Vagina (tissue), 2 donors: ENCODE results near the gene ANOS1.

Experiments
- POLR2AphosphoS5 ChIP-seq, 2 donors: sonication (generic); formaldehyde crosslinking; IDR thresholded peaks; one replicate each; pipeline ENCODE4 v1.9.0; 2017; ENCODE audit warnings: antibody characterized with exemption in 2 of 2, mild to moderate bottlenecking in 2 of 2, low read depth in 1 of 2; ENCODE audit not compliant: insufficient read depth in 1 of 2
- TF ChIP-seq, protein P1 (sequence below), 3 experiments: fragments of 450-650 bp in 2 of 3; fragments of 200-600 bp in 1 of 3; sonication (generic) in 1 of 3; IDR thresholded peaks; one replicate each; pipeline ENCODE4 v1.5.1; 2017 to 2019; ENCODE audit warnings: antibody characterized with exemption in 3 of 3, mild to moderate bottlenecking in 2 of 3, moderate library complexity in 2 of 3

- TF ChIP-seq POLR2AphosphoS5 (IDR thresholded peaks at IDR 0.05; ENCODE audit: insufficient read depth in 1 of 2, low read depth in 1 of 2) = no peak
- TF ChIP-seq, protein P1, sequence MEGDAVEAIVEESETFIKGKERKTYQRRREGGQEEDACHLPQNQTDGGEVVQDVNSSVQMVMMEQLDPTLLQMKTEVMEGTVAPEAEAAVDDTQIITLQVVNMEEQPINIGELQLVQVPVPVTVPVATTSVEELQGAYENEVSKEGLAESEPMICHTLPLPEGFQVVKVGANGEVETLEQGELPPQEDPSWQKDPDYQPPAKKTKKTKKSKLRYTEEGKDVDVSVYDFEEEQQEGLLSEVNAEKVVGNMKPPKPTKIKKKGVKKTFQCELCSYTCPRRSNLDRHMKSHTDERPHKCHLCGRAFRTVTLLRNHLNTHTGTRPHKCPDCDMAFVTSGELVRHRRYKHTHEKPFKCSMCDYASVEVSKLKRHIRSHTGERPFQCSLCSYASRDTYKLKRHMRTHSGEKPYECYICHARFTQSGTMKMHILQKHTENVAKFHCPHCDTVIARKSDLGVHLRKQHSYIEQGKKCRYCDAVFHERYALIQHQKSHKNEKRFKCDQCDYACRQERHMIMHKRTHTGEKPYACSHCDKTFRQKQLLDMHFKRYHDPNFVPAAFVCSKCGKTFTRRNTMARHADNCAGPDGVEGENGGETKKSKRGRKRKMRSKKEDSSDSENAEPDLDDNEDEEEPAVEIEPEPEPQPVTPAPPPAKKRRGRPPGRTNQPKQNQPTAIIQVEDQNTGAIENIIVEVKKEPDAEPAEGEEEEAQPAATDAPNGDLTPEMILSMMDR (IDR thresholded peaks at IDR 0.05) = no peak
These were observed 59.8 kb downstream of the ANOS1 start for GRCh38 chrX:8672176-8672575.
